MCF 10A (cell line): Measurements from ENCODE around the gene PRKCZ. TPM values are rescaled to one million over a fixed set of nuclear protein-coding genes. Genes with fewer than 3 reads are reported as not detected.
A peak's percentile ranks its signal among the peaks of the same experiment; 100 is the strongest.

ENCODE experiments used
- BruUV-seq: library from RNA; stranded (reverse); fragments of 400-500 nt; replicated peaks from 2 replicates; lab custom pipeline; 2021; lab: Mats Ljungman, UMichigan
- CTCF ChIA-PET: fragments of 300-600 bp; sonication (Branson Sonifier 250); formaldehyde crosslinking; extraction: SDS; loops from one replicate; lab custom pipeline; 2021; ENCODE audit warnings: antibody characterized with exemption, inconsistent platforms; lab: Yijun Ruan, JAX
- POLR2A ChIA-PET: fragments of 300-600, 350-650 bp; sonication (Branson Sonifier 250); formaldehyde crosslinking; extraction: SDS; loops from one replicate; lab custom pipeline; 2020; ENCODE audit warnings: antibody characterized with exemption, inconsistent platforms; lab: Yijun Ruan, JAX
- DNase-seq: peaks from one replicate; pipeline ENCODE4 v3.0.0-alpha.2; 2018; ENCODE audit not compliant: unreplicated experiment
- H3K27ac Mint-ChIP-seq: one replicate; pipeline ENCODE4 v1.8.0; 2022; ENCODE audit warnings: mild to moderate bottlenecking, low read depth, mixed read lengths; ENCODE audit not compliant: unreplicated experiment
- H3K27me3 Mint-ChIP-seq: one replicate; pipeline ENCODE4 v1.8.0; 2022; ENCODE audit warnings: mixed read lengths; ENCODE audit not compliant: insufficient read depth, unreplicated experiment
- H3K36me3 Mint-ChIP-seq: one replicate; pipeline ENCODE4 v1.8.0; 2022; ENCODE audit warnings: mild to moderate bottlenecking, moderate library complexity, mixed read lengths; ENCODE audit not compliant: insufficient read depth, unreplicated experiment
- H3K4me1 Mint-ChIP-seq: one replicate; pipeline ENCODE4 v1.8.0; 2022; ENCODE audit warnings: mixed read lengths; ENCODE audit not compliant: insufficient read depth, unreplicated experiment
- H3K4me3 Mint-ChIP-seq: one replicate; pipeline ENCODE4 v1.8.0; 2022; ENCODE audit warnings: mild to moderate bottlenecking, moderate library complexity, mixed read lengths; ENCODE audit not compliant: unreplicated experiment
- H3K9me3 Mint-ChIP-seq: one replicate; pipeline ENCODE4 v1.8.0; 2022; ENCODE audit warnings: mixed read lengths; ENCODE audit not compliant: unreplicated experiment
- intact Hi-C: fragments of 100-400 bp; cut with micrococcal nuclease; formaldehyde crosslinking; loops from 2 replicates; pipeline ENCODE4 v1.14.1; 2022
- total RNA-seq: library from RNA; stranded (reverse); gene quantifications from 2 replicates; pipeline ENCODE4 v1.2.3, GENCODE V29; 2022
- TF ChIP-seq, protein P1 (sequence below): fragments of 200-600 bp; IDR thresholded peaks from one replicate; pipeline ENCODE4 v1.8.0; 2022; ENCODE audit warnings: antibody characterized with exemption, mild to moderate bottlenecking; ENCODE audit not compliant: unreplicated experiment

The PRKCZ gene
- total RNA-seq, 1 experiment from 2014 or later: 24.9 TPM

- POLR2A ChIA-PET: interaction anchor here (1.1 to 2.1 kb wide), 2 partner anchors 11 to 29 kb away, joined by 3 to 8 read pairs; partner anchors contain the start of gene FAAP20
- intact Hi-C loops: no loop called here
- Mint-ChIP-seq H3K9me3 (no peaks in the 10 kb centered on the region), H3K4me3 (peak overlapping the region; percentile 53), H3K27ac (no peak overlapping the region), H3K36me3 (peaks cover 6% of the 10 kb centered on the region), H3K27me3 (no peaks in the 10 kb centered on the region), H3K4me1 (peaks cover 26% of the 10 kb centered on the region)
- BruUV-seq: no TSS peak
- TF ChIP-seq, protein P1, sequence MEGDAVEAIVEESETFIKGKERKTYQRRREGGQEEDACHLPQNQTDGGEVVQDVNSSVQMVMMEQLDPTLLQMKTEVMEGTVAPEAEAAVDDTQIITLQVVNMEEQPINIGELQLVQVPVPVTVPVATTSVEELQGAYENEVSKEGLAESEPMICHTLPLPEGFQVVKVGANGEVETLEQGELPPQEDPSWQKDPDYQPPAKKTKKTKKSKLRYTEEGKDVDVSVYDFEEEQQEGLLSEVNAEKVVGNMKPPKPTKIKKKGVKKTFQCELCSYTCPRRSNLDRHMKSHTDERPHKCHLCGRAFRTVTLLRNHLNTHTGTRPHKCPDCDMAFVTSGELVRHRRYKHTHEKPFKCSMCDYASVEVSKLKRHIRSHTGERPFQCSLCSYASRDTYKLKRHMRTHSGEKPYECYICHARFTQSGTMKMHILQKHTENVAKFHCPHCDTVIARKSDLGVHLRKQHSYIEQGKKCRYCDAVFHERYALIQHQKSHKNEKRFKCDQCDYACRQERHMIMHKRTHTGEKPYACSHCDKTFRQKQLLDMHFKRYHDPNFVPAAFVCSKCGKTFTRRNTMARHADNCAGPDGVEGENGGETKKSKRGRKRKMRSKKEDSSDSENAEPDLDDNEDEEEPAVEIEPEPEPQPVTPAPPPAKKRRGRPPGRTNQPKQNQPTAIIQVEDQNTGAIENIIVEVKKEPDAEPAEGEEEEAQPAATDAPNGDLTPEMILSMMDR: no peak
- DNase-seq: peak; percentile 90
- CTCF ChIA-PET: interaction anchor here (0.6 kb wide), 1 partner anchor 158 kb away, joined by 3 read pairs; no protein-coding TSS in a partner anchor
These were observed 155.2 kb downstream of the PRKCZ start for GRCh38 chr1:2205191-2205952.

DNA sequence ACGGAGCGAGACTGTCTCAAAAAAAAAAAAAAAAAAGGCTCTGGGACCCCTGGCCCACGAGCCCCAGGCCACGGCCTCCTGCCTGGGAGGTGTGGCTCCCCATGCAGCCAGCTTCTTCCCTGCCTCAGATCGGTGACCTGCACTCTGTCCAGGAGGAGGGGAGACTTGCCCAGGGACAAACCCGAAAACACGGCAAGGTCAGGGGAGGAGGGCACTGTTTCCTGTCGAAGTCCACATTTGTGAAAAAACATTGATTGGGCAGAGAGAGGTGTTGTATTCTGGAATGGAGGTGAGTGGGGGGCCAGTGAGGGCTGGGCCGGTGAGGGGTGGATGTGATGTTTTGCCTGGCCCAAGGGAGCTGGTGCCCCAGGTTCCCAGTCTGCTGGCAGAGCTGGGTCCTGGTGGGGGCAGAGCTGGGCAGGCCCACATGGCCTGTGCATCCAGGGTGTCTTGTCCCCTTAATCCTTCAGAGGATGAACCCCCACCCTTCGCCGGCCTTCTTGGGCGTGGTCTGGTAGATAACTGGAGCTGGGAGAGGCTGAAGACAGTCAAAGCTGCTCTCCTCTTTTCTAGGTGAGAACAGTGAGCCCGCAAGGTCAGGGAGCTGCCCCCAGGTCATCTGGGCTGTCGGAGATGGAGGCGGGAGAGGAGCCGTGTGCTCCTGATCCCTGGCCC is 156.7 kb downstream of the PRKCZ start:
- no peak overlapping the region for H3K27ac Mint-ChIP-seq
- POLR2A ChIA-PET: interaction anchor here (0.6 to 2.1 kb wide), 2 partner anchors 13 to 25 kb away, joined by 3 to 8 read pairs; partner anchors contain the start of gene FAAP20
- H3K36me3 Mint-ChIP-seq: peaks cover 6% of the 10 kb centered on the region
- H3K4me3 Mint-ChIP-seq: no peak overlapping the region
- H3K27me3 Mint-ChIP-seq: no peaks in the 10 kb centered on the region
- TF ChIP-seq, protein P1: no peak
- peaks cover 26% of the 10 kb centered on the region for H3K4me1 Mint-ChIP-seq
- BruUV-seq: no TSS peak
- H3K9me3 Mint-ChIP-seq: no peaks in the 10 kb centered on the region
- intact Hi-C loops: no loop called here
- DNase-seq: no peak
- CTCF ChIA-PET: interaction anchor here (0.6 to 1.3 kb wide), 4 partner anchors 12 to 174 kb away, joined by 3 to 11 read pairs (median 4); partner anchors contain the start of gene FAAP20

DNA sequence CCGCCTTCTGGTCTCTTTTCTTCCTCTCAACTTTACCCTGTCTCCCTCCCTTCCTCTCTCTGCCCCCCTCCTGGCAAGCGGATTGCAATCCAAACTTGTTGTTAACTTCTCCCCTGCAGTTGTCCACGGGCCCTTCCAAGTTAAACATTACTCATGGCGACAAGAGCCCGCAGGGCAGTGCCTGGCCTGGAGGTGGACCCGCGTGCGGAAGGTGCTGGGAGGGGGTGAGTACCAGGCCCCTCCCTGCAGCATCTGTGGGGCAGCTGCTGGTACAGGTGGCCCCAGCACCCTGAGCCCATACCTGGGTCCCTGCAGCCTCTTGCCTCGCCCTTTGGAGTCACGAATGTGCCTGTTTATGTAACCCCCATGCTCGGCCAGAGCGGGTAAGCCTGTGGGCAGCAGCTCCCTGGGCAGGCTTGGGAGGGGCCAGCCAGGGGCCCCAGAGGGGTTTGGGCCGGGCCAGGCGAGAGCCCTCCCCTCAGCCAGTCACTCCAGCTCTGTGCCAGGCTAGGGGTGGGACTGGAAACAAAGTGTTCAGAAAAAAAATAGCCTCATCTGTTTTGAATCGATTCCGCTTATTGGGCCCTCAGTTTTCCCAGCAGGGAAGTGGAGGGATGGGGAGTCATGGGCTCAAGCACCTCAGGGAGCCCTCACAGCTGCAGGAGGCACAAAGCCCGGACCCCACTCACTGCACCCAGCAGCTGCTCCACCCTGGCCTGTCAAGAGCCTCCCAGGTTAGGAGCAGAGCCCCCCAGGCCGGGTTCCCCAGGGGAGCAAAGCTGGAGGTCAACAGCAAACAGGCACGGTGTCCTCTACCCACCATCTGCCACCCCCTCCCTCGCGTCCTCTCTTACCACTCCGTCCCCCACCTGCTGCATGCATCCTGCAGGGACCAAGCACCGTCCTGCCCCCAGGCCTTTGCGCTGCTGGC is 158.4 kb downstream of the PRKCZ start:
- CTCF ChIA-PET: interaction anchor here (0.6 to 5.0 kb wide), 5 partner anchors 13 to 299 kb away, joined by 3 to 27 read pairs (median 4); partner anchors contain the start of gene FAAP20
- no peaks in the 10 kb centered on the region for H3K27me3 Mint-ChIP-seq
- POLR2A ChIA-PET: interaction anchor here (0.7 to 2.8 kb wide), 5 partner anchors 15 to 183 kb away, joined by 3 to 23 read pairs (median 8); partner anchors contain the start of genes MORN1 and RER1

More for the DNA sequence above, 158.4 kb downstream of the PRKCZ start:
- peak overlapping the region; percentile 41 for H3K4me3 Mint-ChIP-seq
- intact Hi-C loops: no loop called here
- H3K4me1 Mint-ChIP-seq: peaks cover 26% of the 10 kb centered on the region
- H3K27ac Mint-ChIP-seq: no peak overlapping the region
- no peaks in the 10 kb centered on the region for H3K9me3 Mint-ChIP-seq
- H3K36me3 Mint-ChIP-seq: peaks cover 6% of the 10 kb centered on the region
- TF ChIP-seq, protein P1: no peak
- DNase-seq: peak; percentile 96
- BruUV-seq: no TSS peak
